Neutrophil (primary cell): Measurements from ENCODE around the gene ERP27.

Experiments
- H3K27ac ChIP-seq: fragments of 200-600 bp; sonication (generic); 2 replicates; pipeline ENCODE4 v1.5.1; 2016; ENCODE audit warnings: mild to moderate bottlenecking, moderate library complexity
- H3K27me3 ChIP-seq: fragments of 200-600 bp; sonication (generic); 2 replicates; pipeline ENCODE4 v1.6.0; 2016; ENCODE audit warnings: mild to moderate bottlenecking
- H3K36me3 ChIP-seq: fragments of 200-600 bp; sonication (generic); 2 replicates; pipeline ENCODE4 v1.5.1; 2017
- H3K4me1 ChIP-seq, 2 experiments: fragments of 200-600 bp in 1 of 2; sonication (generic) in 1 of 2; 1 replicate in 1 of 2; 2 replicates in 1 of 2; pipeline versions ENCODE4 v1.5.1 to v1.6.1; 2013 to 2016; ENCODE audit warnings: low read depth in 1 of 2, low read length in 1 of 2, mild to moderate bottlenecking in 1 of 2, moderate library complexity in 1 of 2; ENCODE audit not compliant: control insufficient read depth in 1 of 2, insufficient read depth in 1 of 2
- H3K4me3 ChIP-seq, 2 experiments: fragments of 200-600 bp in 1 of 2; sonication (generic) in 1 of 2; 1 replicate in 1 of 2; 2 replicates in 1 of 2; pipeline ENCODE4 v1.5.1; 2013 to 2016; ENCODE audit warnings: low read depth in 1 of 2, low read length in 1 of 2, mild to moderate bottlenecking in 1 of 2, moderate library complexity in 1 of 2
- H3K9me3 ChIP-seq: fragments of 200-600 bp; sonication (generic); 2 replicates; pipeline ENCODE4 v1.5.1; 2016
- CTCF ChIP-seq: fragments of 200-600 bp; sonication (generic); IDR thresholded peaks from 2 replicates; pipeline ENCODE4 v1.5.1; 2016; ENCODE audit warnings: antibody characterized with exemption

ERP27 gene

DNA sequence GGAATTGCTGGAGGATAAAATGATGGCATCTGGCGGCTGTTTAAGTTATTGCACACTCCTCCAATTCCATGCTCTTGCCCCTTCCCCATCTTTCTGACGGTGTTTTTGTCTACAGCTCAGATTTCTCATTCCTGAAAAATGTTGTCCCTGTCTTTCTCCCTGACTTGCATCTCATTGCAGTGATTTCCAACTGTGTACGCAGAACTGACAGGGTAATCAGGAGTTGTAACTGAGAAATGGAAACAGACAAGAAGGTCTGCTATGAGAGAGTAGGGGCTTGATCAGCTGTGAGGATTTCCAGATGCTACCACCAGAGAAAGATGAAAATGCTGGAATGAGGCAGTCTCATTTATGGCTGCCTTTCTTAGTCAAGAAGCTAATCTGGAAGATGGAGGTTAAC, 1.3 kb downstream of the ERP27 start:
- Histone ChIP-seq H3K27ac (no peak overlapping the region), H3K36me3 (peaks cover 63% of the 10 kb centered on the region), H3K27me3 (no peaks in the 10 kb centered on the region), H3K4me1 (peaks cover 18 to 21% of the 10 kb centered on the region in 2 experiments), H3K9me3 (no peaks in the 10 kb centered on the region), H3K4me3 (no peak overlapping the region)
- TF ChIP-seq CTCF = no peak

DNA sequence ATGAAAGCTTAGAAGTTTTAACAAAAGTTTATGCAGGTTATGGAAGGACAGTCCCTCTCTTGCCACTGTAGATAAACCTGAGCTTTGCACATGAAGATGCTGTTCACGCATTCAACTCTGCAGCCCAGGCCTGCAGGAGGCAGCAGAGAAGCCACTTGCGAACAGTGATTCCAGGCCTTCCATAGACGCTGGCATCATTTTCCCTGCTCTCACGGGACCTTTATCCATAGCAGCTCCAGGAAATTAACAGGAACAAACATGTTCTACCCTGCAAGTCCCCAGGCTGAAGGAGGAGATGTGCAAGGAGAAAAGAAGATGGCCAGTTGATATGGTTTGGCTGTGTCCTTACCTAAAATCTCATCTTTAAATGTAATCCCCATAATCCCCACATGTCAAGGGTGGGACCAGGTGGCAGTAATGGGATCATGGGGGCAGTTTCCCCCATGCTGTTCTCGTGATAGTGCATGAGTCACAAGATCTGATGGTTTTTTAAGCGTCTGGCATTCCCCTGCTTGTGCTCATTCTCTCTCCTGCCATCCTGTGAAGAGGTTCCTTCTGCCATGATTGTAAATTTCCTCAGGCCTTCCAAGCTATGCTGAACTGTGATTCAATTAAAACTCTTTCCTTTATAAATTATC, 2.0 kb downstream of the ERP27 start:
- no peaks in the 10 kb centered on the region for H3K9me3 ChIP-seq
- peaks cover 63% of the 10 kb centered on the region for H3K36me3 ChIP-seq

DNA sequence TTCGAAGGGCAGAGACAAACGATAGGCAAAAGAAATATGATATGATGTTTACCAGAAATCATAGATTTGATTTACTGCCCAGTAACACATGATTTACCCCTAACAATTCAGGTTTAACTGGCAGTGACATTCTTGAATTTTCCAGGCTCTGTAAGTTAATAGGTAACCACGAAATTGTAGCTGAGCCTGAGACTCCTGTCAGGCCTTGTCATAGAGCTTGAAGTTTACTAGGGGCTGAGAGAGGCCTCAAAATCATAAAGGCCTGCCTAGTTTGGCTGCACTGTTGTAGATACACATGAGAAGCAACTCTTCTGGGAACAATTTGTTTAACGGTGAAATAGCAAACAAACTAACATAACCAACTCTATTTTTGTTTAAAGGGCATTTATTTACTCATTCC, 3.3 kb downstream of the ERP27 start:
- H3K4me3 ChIP-seq = no peak overlapping the region
- TF ChIP-seq CTCF = no peak
- H3K36me3 ChIP-seq = peaks cover 61% of the 10 kb centered on the region
- H3K4me1 ChIP-seq = peaks cover 18 to 21% of the 10 kb centered on the region in 2 experiments
- no peaks in the 10 kb centered on the region for H3K9me3 ChIP-seq
- no peaks in the 10 kb centered on the region for H3K27me3 ChIP-seq
- H3K27ac ChIP-seq = no peak overlapping the region

More for the DNA sequence above, 2.0 kb downstream of the ERP27 start:
- H3K27me3 ChIP-seq = no peaks in the 10 kb centered on the region
- H3K27ac ChIP-seq = no peak overlapping the region
- TF ChIP-seq CTCF = no peak
- H3K4me1 ChIP-seq = peaks cover 18 to 21% of the 10 kb centered on the region in 2 experiments
- no peak overlapping the region for H3K4me3 ChIP-seq

- Histone ChIP-seq H3K4me1 (peaks cover 18% of the 10 kb centered on the region in 2 experiments), H3K4me3 (no peak overlapping the region), H3K36me3 (peaks cover 65% of the 10 kb centered on the region), H3K27ac (no peak overlapping the region), H3K27me3 (no peaks in the 10 kb centered on the region), H3K9me3 (no peaks in the 10 kb centered on the region)
- TF ChIP-seq CTCF = no peak
Observed at GRCh38 chr12:14934511-14934910, 3.8 kb downstream of the ERP27 start.

DNA sequence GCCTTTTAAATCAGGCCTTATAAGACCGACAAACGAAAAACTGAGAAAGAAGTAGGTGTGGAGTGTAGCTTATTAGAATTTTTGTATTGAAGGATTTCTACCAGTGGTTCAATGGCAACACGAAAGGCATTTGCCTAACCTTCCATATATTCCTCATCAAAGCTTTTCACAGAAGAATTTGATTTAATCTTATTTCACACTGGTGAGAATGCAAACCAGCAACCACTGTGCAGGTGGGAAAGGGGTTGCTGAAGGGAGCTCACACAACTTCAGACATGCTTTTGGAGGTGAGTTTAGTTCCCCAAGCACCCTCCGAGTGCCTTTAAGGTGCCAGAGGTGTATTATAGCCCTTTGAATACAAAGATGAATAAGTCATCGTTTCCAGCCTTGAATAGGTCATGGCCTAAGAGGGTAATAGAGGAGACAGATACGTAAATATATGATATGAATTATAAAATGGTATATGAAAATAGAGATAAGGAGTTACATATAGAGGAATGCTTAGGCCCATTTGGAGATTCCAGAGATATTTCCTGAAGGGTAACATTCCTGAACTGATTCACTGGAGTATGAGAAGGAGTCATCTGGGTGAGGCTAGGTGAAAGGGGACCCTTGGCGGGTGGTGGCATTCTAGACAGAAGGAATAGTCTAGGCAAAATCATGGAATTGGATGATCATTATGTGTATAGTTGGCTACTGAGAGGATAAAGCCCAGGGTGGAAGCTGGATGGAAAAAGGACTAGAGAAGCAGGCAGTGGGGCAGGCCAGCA, 6.4 kb downstream of the ERP27 start:
- H3K4me1 ChIP-seq = no peaks in the 10 kb centered on the region
- H3K4me3 ChIP-seq = no peak overlapping the region
- H3K9me3 ChIP-seq = no peaks in the 10 kb centered on the region
- H3K27me3 ChIP-seq = no peaks in the 10 kb centered on the region
- H3K27ac ChIP-seq = no peak overlapping the region
- no peak for TF ChIP-seq CTCF
- H3K36me3 ChIP-seq = peaks cover 68% of the 10 kb centered on the region
